ENCODE results near the gene TANGO6.

DNA sequence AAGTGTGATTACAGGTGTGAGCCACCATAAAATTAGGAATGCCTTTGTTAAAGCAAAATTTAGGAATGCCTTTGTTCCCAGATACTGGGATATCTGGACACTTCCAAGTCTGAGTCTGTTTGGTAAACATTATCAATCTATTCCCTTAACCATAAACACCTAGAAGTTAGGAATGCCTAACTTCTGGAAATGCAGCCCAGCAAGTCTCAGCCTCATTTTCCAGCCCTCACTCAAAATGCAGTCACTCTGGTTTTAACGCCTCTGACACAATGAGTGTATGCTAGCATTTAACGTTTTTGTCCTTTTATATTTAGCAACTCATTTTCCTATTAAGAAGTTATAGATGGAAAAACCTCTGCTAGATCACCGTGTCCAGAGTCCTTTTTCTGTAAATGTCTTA is 227.7 kb downstream of the TANGO6 start:
- TF ChIP-seq, protein P1, sequence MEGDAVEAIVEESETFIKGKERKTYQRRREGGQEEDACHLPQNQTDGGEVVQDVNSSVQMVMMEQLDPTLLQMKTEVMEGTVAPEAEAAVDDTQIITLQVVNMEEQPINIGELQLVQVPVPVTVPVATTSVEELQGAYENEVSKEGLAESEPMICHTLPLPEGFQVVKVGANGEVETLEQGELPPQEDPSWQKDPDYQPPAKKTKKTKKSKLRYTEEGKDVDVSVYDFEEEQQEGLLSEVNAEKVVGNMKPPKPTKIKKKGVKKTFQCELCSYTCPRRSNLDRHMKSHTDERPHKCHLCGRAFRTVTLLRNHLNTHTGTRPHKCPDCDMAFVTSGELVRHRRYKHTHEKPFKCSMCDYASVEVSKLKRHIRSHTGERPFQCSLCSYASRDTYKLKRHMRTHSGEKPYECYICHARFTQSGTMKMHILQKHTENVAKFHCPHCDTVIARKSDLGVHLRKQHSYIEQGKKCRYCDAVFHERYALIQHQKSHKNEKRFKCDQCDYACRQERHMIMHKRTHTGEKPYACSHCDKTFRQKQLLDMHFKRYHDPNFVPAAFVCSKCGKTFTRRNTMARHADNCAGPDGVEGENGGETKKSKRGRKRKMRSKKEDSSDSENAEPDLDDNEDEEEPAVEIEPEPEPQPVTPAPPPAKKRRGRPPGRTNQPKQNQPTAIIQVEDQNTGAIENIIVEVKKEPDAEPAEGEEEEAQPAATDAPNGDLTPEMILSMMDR (IDR thresholded peaks at IDR 0.05; ENCODE audit: low read depth, low read length, poor library complexity, severe bottlenecking): no peak
- TF ChIP-seq EZH2phosphoT487 (IDR thresholded peaks at IDR 0.05; ENCODE audit: borderline replicate concordance, low read length): no peak

All from DOHH2 (cell line).